Measurements from ENCODE around the gene RAB23.

GRCh38 chr6:57180596-57180995 is 41.5 kb downstream of the RAB23 start:
- no peak for TF ChIP-seq BCL11A (IDR thresholded peaks at IDR 0.05; ENCODE audit: low read depth in 2 of 2, low read length in 2 of 2)
- no peak for TF ChIP-seq CTCF (IDR thresholded peaks at IDR 0.05; ENCODE audit: control extremely low read depth in 1 of 3, insufficient read depth in 1 of 3, low read depth in 1 of 3, low read length in 3 of 3)
- TF ChIP-seq TAF1 (IDR thresholded peaks at IDR 0.05; ENCODE audit: low read depth, low read length): no peak
- TF ChIP-seq POLR2AphosphoS5 (IDR thresholded peaks at IDR 0.05; ENCODE audit: low read depth, low read length): no peak
- TF ChIP-seq YY1 (IDR thresholded peaks at IDR 0.05; ENCODE audit: low read depth, low read length): no peak
- no peak for TF ChIP-seq RFX5 (IDR thresholded peaks at IDR 0.05; ENCODE audit: borderline replicate concordance, low read depth, low read length)
- TF ChIP-seq POLR2A (IDR thresholded peaks at IDR 0.05; ENCODE audit: control extremely low read depth in 1 of 2, low read depth in 2 of 2, low read length in 2 of 2): no peak
- TF ChIP-seq CHD1 (IDR thresholded peaks at IDR 0.05; ENCODE audit: low read depth, low read length): no peak
- no peak for TF ChIP-seq MAX (IDR thresholded peaks at IDR 0.05)
- TF ChIP-seq TCF12 (IDR thresholded peaks at IDR 0.05; ENCODE audit: low read depth, low read length): no peak
- TF ChIP-seq FOSL1 (IDR thresholded peaks at IDR 0.05; ENCODE audit: insufficient read depth, low read depth, low read length): no peak
- TF ChIP-seq EP300 (IDR thresholded peaks at IDR 0.05; ENCODE audit: borderline replicate concordance in 1 of 2, low read depth in 2 of 2, low read length in 2 of 2): no peak
